Hindlimb muscle (tissue), 1 donor: ENCODE measurements around the gene SCD5. TPM values are rescaled to one million over a fixed set of nuclear protein-coding genes. Genes with fewer than 3 reads are reported as not detected.

Source experiments
- DNase-seq: peaks from one replicate; pipeline ENCODE4 v3.0.0-alpha.2; 2013
- polyA plus RNA-seq: library from polyadenylated mRNA; unstranded; fragments of 120-200 nt; gene quantifications from one replicate; pipeline ENCODE4 v1.2.1, GENCODE V29; 2013; ENCODE audit not compliant: insufficient read length

SCD5 gene
- polyA plus RNA-seq, 1 donor, result 9.9 TPM

- DNase-seq, result no peak
Measured at GRCh38 chr4:82761229-82761628, 37.4 kb downstream of the SCD5 start.

GRCh38 chr4:82758701-82759685, 39.6 kb downstream of the SCD5 start:
- no peak for DNase-seq

GRCh38 chr4:82756061-82756460, 42.5 kb downstream of the SCD5 start:
- DNase-seq, result no peak

GRCh38 chr4:82755650-82756049, 42.9 kb downstream of the SCD5 start:
- DNase-seq, result no peak

- no peak for DNase-seq
Measured at GRCh38 chr4:82754513-82755165, 44.0 kb downstream of the SCD5 start.

GRCh38 chr4:82753725-82754410, 44.7 kb downstream of the SCD5 start:
- no peak for DNase-seq

GRCh38 chr4:82753238-82753637, 45.4 kb downstream of the SCD5 start:
- no peak for DNase-seq

GRCh38 chr4:82748810-82749470, 49.7 kb downstream of the SCD5 start:
- DNase-seq, result no peak

- no peak for DNase-seq
Measured at GRCh38 chr4:82747686-82748575, 50.7 kb downstream of the SCD5 start.

- no peak for DNase-seq
Measured at GRCh38 chr4:82746705-82747574, 51.7 kb downstream of the SCD5 start.

GRCh38 chr4:82745173-82745842, 53.3 kb downstream of the SCD5 start:
- no peak for DNase-seq

- DNase-seq, result no peak
Measured at GRCh38 chr4:82744284-82744968, 54.2 kb downstream of the SCD5 start.

- no peak for DNase-seq
Measured at GRCh38 chr4:82741188-82741587, 57.4 kb downstream of the SCD5 start.

GRCh38 chr4:82739287-82740190, 59.1 kb downstream of the SCD5 start:
- peak; percentile 42 for DNase-seq

GRCh38 chr4:82737354-82737753, 61.2 kb downstream of the SCD5 start:
- no peak for DNase-seq

GRCh38 chr4:82733636-82734035, 65.0 kb downstream of the SCD5 start:
- DNase-seq, result no peak

- no peak for DNase-seq
Measured at GRCh38 chr4:82728301-82728700, 70.3 kb downstream of the SCD5 start.

GRCh38 chr4:82726596-82726995, 72.0 kb downstream of the SCD5 start:
- no peak for DNase-seq
